Dedifferentiated amniotic fluid mesenchymal stem cell (primary cell): ENCODE measurements around the gene UNC93A.
"Not testable (repeated sequence)": the region's sequence is repeated elsewhere in the genome, so short reads cannot be mapped to it uniquely, and the experiment has no call there.

Source experiments
- DNase-seq: peaks from one replicate; pipeline ENCODE4 v3.0.0-alpha.2; 2016; ENCODE audit errors: extremely low spot score

Gene UNC93A

GRCh38 chr6:167290786-167291622 lies at the start of gene UNC93A:
UNC93A (plus strand) TSS chr6:167291315; CDS start chr6:167291490, 175 bp downstream.
- DNase-seq, result no peak

- not testable (repeated sequence) for DNase-seq
These were observed 49.6 kb upstream of the UNC93A start for GRCh38 chr6:167241321-167242134.

GRCh38 chr6:167242135-167242506 lies 49.0 kb upstream of the UNC93A start:
- not testable (repeated sequence) for DNase-seq

GRCh38 chr6:167242511-167243051 lies 48.5 kb upstream of the UNC93A start:
- not testable (repeated sequence) for DNase-seq

- no peak for DNase-seq
These were observed 46.8 kb upstream of the UNC93A start for GRCh38 chr6:167244064-167244960.

GRCh38 chr6:167244991-167245390 lies 46.1 kb upstream of the UNC93A start:
- DNase-seq, result no peak

GRCh38 chr6:167245591-167245990 lies 45.5 kb upstream of the UNC93A start:
- no peak for DNase-seq

- DNase-seq, result no peak
These were observed 43.1 kb upstream of the UNC93A start for GRCh38 chr6:167247814-167248595.

GRCh38 chr6:167248878-167249455 lies 42.1 kb upstream of the UNC93A start:
- not testable (repeated sequence) for DNase-seq

GRCh38 chr6:167252271-167252670 lies 38.8 kb upstream of the UNC93A start:
- DNase-seq, result no peak

GRCh38 chr6:167255918-167256553 lies 35.1 kb upstream of the UNC93A start:
- DNase-seq, result no peak

- DNase-seq, result no peak
These were observed 32.5 kb upstream of the UNC93A start for GRCh38 chr6:167258646-167259045.

- DNase-seq, result not testable (repeated sequence)
These were observed 24.9 kb upstream of the UNC93A start for GRCh38 chr6:167266057-167266829.

GRCh38 chr6:167266830-167267555 lies 24.1 kb upstream of the UNC93A start:
- no peak for DNase-seq

GRCh38 chr6:167267556-167267898 lies 23.6 kb upstream of the UNC93A start:
- DNase-seq, result not testable (repeated sequence)

GRCh38 chr6:167267921-167268401 lies 23.2 kb upstream of the UNC93A start:
- no peak for DNase-seq

GRCh38 chr6:167268683-167269280 lies 22.3 kb upstream of the UNC93A start:
- no peak for DNase-seq
